ENCODE results near the gene ZBTB8OS.

Gene ZBTB8OS

DNA sequence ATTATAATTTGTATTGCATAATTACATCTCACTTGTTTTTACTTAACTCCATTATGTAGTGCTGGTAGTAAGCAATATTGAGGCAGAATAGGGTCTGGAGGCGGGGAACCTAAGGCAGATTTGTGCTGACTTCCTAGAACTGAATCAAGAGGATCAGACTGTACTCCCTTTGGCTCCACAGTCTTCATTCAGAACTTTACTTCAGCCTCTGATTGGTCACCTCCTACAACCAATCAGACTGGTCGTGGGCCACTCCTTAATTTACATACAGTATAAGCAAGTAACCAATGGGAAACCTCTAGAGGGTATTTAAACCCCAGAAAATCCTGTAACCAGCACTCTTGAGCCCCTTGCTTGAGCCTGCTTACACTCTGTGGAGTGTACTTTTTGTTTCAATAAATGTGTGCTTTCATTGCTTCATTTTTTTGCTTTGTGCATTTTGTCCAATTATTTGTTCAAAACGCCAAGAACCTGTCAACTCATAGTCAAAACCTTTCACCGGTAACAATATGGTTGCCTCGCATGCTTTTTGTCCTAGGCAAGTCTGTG is 31.6 kb downstream of the ZBTB8OS start:
- H3K79me2 ChIP-seq (ENCODE audit: insufficient read depth, low read depth): peaks cover 16% of the 10 kb centered on the region; the same call in 1 of the 2 replicates
- no peaks in the 10 kb centered on the region for H3K36me3 ChIP-seq (ENCODE audit: insufficient read depth)
- no peaks in the 10 kb centered on the region for H4K20me1 ChIP-seq (ENCODE audit: insufficient read depth)
- peaks cover 58% of the 10 kb centered on the region for H3K4me1 ChIP-seq (ENCODE audit: low read depth, poor library complexity, severe bottlenecking)
- TF ChIP-seq, protein P1, sequence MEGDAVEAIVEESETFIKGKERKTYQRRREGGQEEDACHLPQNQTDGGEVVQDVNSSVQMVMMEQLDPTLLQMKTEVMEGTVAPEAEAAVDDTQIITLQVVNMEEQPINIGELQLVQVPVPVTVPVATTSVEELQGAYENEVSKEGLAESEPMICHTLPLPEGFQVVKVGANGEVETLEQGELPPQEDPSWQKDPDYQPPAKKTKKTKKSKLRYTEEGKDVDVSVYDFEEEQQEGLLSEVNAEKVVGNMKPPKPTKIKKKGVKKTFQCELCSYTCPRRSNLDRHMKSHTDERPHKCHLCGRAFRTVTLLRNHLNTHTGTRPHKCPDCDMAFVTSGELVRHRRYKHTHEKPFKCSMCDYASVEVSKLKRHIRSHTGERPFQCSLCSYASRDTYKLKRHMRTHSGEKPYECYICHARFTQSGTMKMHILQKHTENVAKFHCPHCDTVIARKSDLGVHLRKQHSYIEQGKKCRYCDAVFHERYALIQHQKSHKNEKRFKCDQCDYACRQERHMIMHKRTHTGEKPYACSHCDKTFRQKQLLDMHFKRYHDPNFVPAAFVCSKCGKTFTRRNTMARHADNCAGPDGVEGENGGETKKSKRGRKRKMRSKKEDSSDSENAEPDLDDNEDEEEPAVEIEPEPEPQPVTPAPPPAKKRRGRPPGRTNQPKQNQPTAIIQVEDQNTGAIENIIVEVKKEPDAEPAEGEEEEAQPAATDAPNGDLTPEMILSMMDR (conservative IDR thresholded peaks at IDR 0.05; ENCODE audit: low read depth, low read length): no peak
- peak overlapping the region; percentile 76; the same call in 1 of the 2 replicates for H3K4me2 ChIP-seq
- H2AFZ ChIP-seq (ENCODE audit: low read depth): no peak overlapping the region
- no peaks in the 10 kb centered on the region for H3K27me3 ChIP-seq (ENCODE audit: insufficient read depth, low read depth)
- peak overlapping the region; percentile 98 for H3K27ac ChIP-seq
- peak overlapping the region; percentile 22; the same call in 1 of the 2 replicates for H3K9ac ChIP-seq
- H3K4me3 ChIP-seq (IDR thresholded peaks at IDR 0.05; ENCODE audit: insufficient read depth, low read depth, low read length): no peak overlapping the region

DNA sequence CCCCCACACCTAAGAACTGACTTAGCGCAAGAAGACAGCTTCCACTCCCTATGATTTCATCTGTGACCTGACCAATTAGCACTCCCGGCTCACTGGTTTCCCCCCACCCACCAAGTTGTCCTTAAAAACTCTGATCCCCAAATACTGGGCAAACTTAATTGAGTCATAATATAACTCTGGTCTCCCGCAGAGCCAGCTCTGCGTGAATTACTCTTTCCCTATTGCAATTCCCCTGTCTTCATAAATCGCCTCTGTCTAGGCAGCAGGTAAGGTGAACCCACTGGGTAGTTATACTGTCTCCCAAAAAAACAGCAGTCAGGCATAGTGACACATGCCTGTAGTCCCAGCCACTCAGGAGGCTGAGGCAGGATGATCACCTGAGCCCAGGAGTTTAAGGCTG is 36.9 kb downstream of the ZBTB8OS start:
- peaks cover 5% of the 10 kb centered on the region for H3K4me1 ChIP-seq (ENCODE audit: low read depth, poor library complexity, severe bottlenecking)
- no peak overlapping the region for H3K4me3 ChIP-seq (IDR thresholded peaks at IDR 0.05; ENCODE audit: insufficient read depth, low read depth, low read length)
- no peaks in the 10 kb centered on the region for H3K36me3 ChIP-seq (ENCODE audit: insufficient read depth)
- H3K4me2 ChIP-seq: no peak overlapping the region
- no peaks in the 10 kb centered on the region for H3K27me3 ChIP-seq (ENCODE audit: insufficient read depth, low read depth)
- TF ChIP-seq, protein P1 (conservative IDR thresholded peaks at IDR 0.05; ENCODE audit: low read depth, low read length): no peak
- no peak overlapping the region for H3K27ac ChIP-seq
- no peak overlapping the region for H2AFZ ChIP-seq (ENCODE audit: low read depth)
- no peaks in the 10 kb centered on the region for H3K79me2 ChIP-seq (ENCODE audit: insufficient read depth, low read depth)
- no peak overlapping the region for H3K9ac ChIP-seq
- no peaks in the 10 kb centered on the region for H4K20me1 ChIP-seq (ENCODE audit: insufficient read depth)

GRCh38 chr1:32612189-32612881 is 38.0 kb downstream of the ZBTB8OS start:
- Histone ChIP-seq H3K36me3 (ENCODE audit: insufficient read depth) (no peaks in the 10 kb centered on the region), H3K4me2 (no peak overlapping the region), H3K4me1 (ENCODE audit: low read depth, poor library complexity, severe bottlenecking) (no peaks in the 10 kb centered on the region), H4K20me1 (ENCODE audit: insufficient read depth) (no peaks in the 10 kb centered on the region), H3K79me2 (ENCODE audit: insufficient read depth, low read depth) (no peaks in the 10 kb centered on the region), H3K27ac (no peak overlapping the region), H3K9ac (no peak overlapping the region), H3K4me3 (IDR thresholded peaks at IDR 0.05; ENCODE audit: insufficient read depth, low read depth, low read length) (no peak overlapping the region), H2AFZ (ENCODE audit: low read depth) (no peak overlapping the region), H3K27me3 (ENCODE audit: insufficient read depth, low read depth) (no peaks in the 10 kb centered on the region)
- TF ChIP-seq, protein P1 (conservative IDR thresholded peaks at IDR 0.05; ENCODE audit: low read depth, low read length): no peak

DNA sequence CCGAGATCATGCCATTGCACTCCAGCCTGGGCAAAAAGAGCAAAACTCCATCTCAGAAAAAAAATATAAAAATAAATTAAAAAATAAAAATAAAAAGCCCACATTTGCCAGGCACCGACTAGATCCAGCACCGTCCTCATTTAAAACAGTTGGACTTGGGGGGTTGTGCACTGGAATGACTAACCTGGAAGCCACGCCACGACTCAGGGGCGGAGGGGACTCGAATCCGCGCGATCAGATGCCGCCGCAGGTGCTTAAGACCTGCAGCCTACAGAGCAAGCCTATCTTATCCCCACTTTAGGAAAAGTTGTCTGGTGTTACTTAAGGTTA is 38.5 kb downstream of the ZBTB8OS start:
- Histone ChIP-seq H3K4me2 (no peak overlapping the region), H3K36me3 (ENCODE audit: insufficient read depth) (no peaks in the 10 kb centered on the region), H3K4me3 (IDR thresholded peaks at IDR 0.05; ENCODE audit: insufficient read depth, low read depth, low read length) (no peak overlapping the region), H3K27me3 (ENCODE audit: insufficient read depth, low read depth) (no peaks in the 10 kb centered on the region), H3K9ac (no peak overlapping the region), H2AFZ (ENCODE audit: low read depth) (no peak overlapping the region), H3K79me2 (ENCODE audit: insufficient read depth, low read depth) (no peaks in the 10 kb centered on the region), H3K4me1 (ENCODE audit: low read depth, poor library complexity, severe bottlenecking) (no peaks in the 10 kb centered on the region), H3K27ac (no peak overlapping the region), H4K20me1 (ENCODE audit: insufficient read depth) (no peaks in the 10 kb centered on the region)
- TF ChIP-seq, protein P1 (conservative IDR thresholded peaks at IDR 0.05; ENCODE audit: low read depth, low read length): no peak
